Loucy (cell line): Measurements from ENCODE around the gene CAPN10.

Experiments
- H2AFZ ChIP-seq: fragments of 200-600 bp; sonication (generic); 2 replicates; pipeline ENCODE4 v1.6.0; 2016; ENCODE audit warnings: antibody characterized with exemption, mild to moderate bottlenecking, low read length, moderate library complexity
- H3F3A ChIP-seq: fragments of 200-600 bp; 2 replicates; pipeline ENCODE4 v1.6.0; 2016; ENCODE audit warnings: antibody characterized with exemption, low read depth, mild to moderate bottlenecking
- H3K27me3 ChIP-seq: fragments of 200-600 bp; sonication (generic); 2 replicates; pipeline ENCODE4 v1.6.1; 2014; ENCODE audit warnings: low read length, mild to moderate bottlenecking; ENCODE audit not compliant: insufficient read depth, poor library complexity, severe bottlenecking
- H3K36me3 ChIP-seq: fragments of 200-600 bp; sonication (generic); 2 replicates; pipeline ENCODE4 v1.6.1; 2016; ENCODE audit warnings: low read length; ENCODE audit not compliant: insufficient read depth
- H3K4me1 ChIP-seq: fragments of 200-600 bp; sonication (generic); 2 replicates; pipeline ENCODE4 v1.5.1; 2014; ENCODE audit warnings: low read length, mild to moderate bottlenecking; ENCODE audit not compliant: insufficient read depth, poor library complexity, severe bottlenecking
- H3K4me2 ChIP-seq: fragments of 200-600 bp; sonication (generic); 2 replicates; pipeline ENCODE4 v1.6.0; 2014; ENCODE audit warnings: antibody characterized with exemption, low read length, low read depth, mild to moderate bottlenecking; ENCODE audit not compliant: poor library complexity, severe bottlenecking
- H3K4me3 ChIP-seq: fragments of 200-600 bp; sonication (generic); 2 replicates; pipeline ENCODE4 v1.5.1; 2014; ENCODE audit warnings: low read length, mild to moderate bottlenecking, mixed read lengths; ENCODE audit not compliant: poor library complexity, severe bottlenecking
- H3K79me2 ChIP-seq: fragments of 200-600 bp; sonication (generic); 2 replicates; pipeline ENCODE4 v1.6.1; 2014; ENCODE audit warnings: low read length; ENCODE audit not compliant: insufficient read depth
- H3K9ac ChIP-seq: fragments of 200-600 bp; sonication (generic); 2 replicates; pipeline ENCODE4 v1.6.0; 2014; ENCODE audit warnings: mild to moderate bottlenecking, low read depth, low read length, moderate library complexity; ENCODE audit not compliant: poor library complexity, severe bottlenecking
- H3K9me2 ChIP-seq: fragments of 200-600 bp; sonication (generic); replicated peaks from 2 replicates; pipeline ENCODE4 v1.6.1; 2016; ENCODE audit warnings: low read depth, low read length, mixed read lengths
- H3K9me3 ChIP-seq: fragments of 200-600 bp; sonication (generic); 2 replicates; pipeline ENCODE4 v1.6.1; 2014; ENCODE audit warnings: mild to moderate bottlenecking, antibody characterized with exemption, low read length, low read depth; ENCODE audit not compliant: insufficient read depth
- H4K20me1 ChIP-seq: fragments of 200-600 bp; sonication (generic); 2 replicates; pipeline ENCODE4 v1.6.0; 2014; ENCODE audit warnings: antibody characterized with exemption, low read length, mild to moderate bottlenecking; ENCODE audit not compliant: insufficient read depth, poor library complexity, severe bottlenecking
- EZH2phosphoT487 ChIP-seq: fragments of 200-600 bp; IDR thresholded peaks from 2 replicates; pipeline ENCODE4 v1.6.1; 2018; ENCODE audit warnings: antibody characterized with exemption, mild to moderate bottlenecking, moderate library complexity, borderline replicate concordance
- TF ChIP-seq, protein P1 (sequence below): fragments of 200-600 bp; sonication (generic); conservative IDR thresholded peaks from 2 replicates; pipeline ENCODE4 v1.5.1; 2014; ENCODE audit warnings: mild to moderate bottlenecking, antibody characterized with exemption, low read length

Gene CAPN10

DNA sequence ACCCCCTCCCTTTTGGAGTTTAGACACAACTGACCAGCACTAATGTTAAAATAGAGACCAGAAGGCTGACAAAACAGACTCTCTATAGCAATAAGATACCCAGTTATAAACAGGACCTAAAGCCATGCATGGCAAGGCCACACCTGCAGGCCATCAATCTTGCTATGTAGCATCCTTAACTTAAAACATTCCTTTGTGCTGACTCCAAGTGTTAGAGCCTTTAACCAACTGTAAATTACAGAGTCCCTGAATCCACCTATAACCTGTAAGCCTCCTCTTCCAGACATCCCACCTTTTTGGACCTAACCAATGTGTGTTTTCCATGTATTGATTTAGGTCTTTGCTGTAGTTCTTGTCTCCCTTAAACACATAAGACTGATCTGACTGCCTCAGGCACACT is 46.6 kb upstream of the CAPN10 start:
- Histone ChIP-seq H3K36me3 (peaks cover 28% of the 10 kb centered on the region; the same call in 1 of the 2 replicates), H4K20me1 (no peaks in the 10 kb centered on the region)

DNA sequence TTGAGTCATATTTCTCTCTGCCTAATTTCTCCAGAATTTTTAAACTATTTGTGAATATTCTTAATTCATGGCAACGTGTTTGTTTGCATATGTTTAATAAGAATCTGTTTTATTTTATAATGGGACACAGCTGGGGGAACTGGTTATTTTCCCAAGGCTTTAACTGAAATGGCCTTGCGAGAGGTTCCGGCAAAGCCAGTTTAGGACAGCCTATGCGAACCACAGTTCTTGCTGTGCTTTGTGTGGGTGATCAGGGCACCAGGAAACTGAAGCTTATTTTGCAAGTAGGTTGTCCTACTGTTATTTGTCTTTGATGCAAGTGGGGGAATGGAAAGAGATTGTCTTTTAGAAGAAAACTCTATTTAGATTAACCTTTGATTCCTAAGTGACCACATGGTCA is 35.2 kb upstream of the CAPN10 start:
- peaks cover 7% of the 10 kb centered on the region; the same call in 1 of the 2 replicates for H3K9me3 ChIP-seq
- no peaks in the 10 kb centered on the region for H3K9me2 ChIP-seq
- H3K4me1 ChIP-seq = no peaks in the 10 kb centered on the region
- H3K4me3 ChIP-seq = no peak overlapping the region
- H3K36me3 ChIP-seq = peaks cover 20% of the 10 kb centered on the region
- H4K20me1 ChIP-seq = no peaks in the 10 kb centered on the region
- H3K79me2 ChIP-seq = peaks cover 18% of the 10 kb centered on the region; the same call in 1 of the 2 replicates
- TF ChIP-seq, protein P1, sequence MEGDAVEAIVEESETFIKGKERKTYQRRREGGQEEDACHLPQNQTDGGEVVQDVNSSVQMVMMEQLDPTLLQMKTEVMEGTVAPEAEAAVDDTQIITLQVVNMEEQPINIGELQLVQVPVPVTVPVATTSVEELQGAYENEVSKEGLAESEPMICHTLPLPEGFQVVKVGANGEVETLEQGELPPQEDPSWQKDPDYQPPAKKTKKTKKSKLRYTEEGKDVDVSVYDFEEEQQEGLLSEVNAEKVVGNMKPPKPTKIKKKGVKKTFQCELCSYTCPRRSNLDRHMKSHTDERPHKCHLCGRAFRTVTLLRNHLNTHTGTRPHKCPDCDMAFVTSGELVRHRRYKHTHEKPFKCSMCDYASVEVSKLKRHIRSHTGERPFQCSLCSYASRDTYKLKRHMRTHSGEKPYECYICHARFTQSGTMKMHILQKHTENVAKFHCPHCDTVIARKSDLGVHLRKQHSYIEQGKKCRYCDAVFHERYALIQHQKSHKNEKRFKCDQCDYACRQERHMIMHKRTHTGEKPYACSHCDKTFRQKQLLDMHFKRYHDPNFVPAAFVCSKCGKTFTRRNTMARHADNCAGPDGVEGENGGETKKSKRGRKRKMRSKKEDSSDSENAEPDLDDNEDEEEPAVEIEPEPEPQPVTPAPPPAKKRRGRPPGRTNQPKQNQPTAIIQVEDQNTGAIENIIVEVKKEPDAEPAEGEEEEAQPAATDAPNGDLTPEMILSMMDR = no peak
- no peak for TF ChIP-seq EZH2phosphoT487
- no peak overlapping the region for H3K9ac ChIP-seq
- no peaks in the 10 kb centered on the region for H3K27me3 ChIP-seq
- H3K4me2 ChIP-seq = no peak overlapping the region
- H2AFZ ChIP-seq = no peak overlapping the region
- no peaks in the 10 kb centered on the region for H3F3A ChIP-seq

More for the DNA sequence above, 46.6 kb upstream of the CAPN10 start:
- TF ChIP-seq EZH2phosphoT487 = no peak
- TF ChIP-seq, protein P1 = no peak
- Histone ChIP-seq H3K79me2 (no peaks in the 10 kb centered on the region), H3K9ac (no peak overlapping the region), H3K27me3 (no peaks in the 10 kb centered on the region), H3F3A (no peaks in the 10 kb centered on the region), H3K9me2 (no peaks in the 10 kb centered on the region), H2AFZ (no peak overlapping the region), H3K9me3 (no peaks in the 10 kb centered on the region), H3K4me3 (no peak overlapping the region), H3K4me2 (no peak overlapping the region), H3K4me1 (no peaks in the 10 kb centered on the region)

DNA sequence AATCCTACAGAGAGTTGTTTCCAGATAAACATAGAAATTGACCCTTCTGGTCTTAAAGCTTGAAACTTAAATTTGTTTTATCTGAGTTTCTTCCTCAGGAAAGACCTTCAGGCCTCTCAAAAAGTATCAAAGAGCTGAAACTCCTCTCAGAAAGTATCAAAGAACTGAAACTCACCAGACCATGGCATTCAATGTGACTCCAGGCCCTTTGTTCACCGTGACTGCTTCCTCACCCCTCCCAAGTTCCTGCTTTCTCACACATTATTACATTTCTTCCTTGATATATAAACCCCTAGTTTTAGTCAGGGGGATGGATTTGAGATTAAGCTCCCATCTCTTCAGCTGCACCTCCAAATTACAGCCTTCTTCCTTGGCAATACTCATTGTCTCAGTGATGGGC is 34.7 kb upstream of the CAPN10 start:
- Histone ChIP-seq H3F3A (no peaks in the 10 kb centered on the region), H3K36me3 (peaks cover 20% of the 10 kb centered on the region), H3K4me3 (no peak overlapping the region), H3K27me3 (no peaks in the 10 kb centered on the region), H3K9me2 (no peaks in the 10 kb centered on the region), H2AFZ (no peak overlapping the region), H4K20me1 (no peaks in the 10 kb centered on the region), H3K9me3 (peaks cover 7% of the 10 kb centered on the region; the same call in 1 of the 2 replicates), H3K9ac (no peak overlapping the region), H3K4me1 (no peaks in the 10 kb centered on the region), H3K79me2 (peaks cover 21% of the 10 kb centered on the region; the same call in 1 of the 2 replicates), H3K4me2 (no peak overlapping the region)
- TF ChIP-seq, protein P1 = no peak
- no peak for TF ChIP-seq EZH2phosphoT487
